ENCODE data around the gene DHX15. TPM values are rescaled to one million over a fixed set of nuclear protein-coding genes. Genes with fewer than 3 reads are reported as not detected.

Gene DHX15
- total RNA-seq, 6 experiments from 2014 or later: 98.9 to 117 (median 110) TPM

DNA sequence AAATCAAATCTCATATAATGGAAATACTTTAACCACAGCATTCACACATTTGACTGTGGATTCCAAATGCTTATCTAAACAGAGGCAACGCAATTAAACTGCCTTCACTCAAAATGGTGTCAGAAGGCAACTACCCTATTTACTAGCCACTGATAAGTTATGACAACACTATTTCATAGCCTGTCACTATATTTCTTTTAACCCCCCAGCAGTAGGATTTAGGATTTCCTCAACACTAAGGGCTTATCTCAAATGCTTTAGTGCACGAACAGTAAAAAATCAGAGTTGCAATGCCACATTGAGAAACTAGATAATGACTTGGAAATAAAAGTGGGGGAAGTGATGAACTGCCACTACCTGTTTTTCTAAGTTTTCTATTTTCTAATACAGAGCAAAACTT lies 66.7 kb downstream of the DHX15 start:
- no peak for DNase-seq
- Mint-ChIP-seq H3K4me1 (ENCODE audit: low read depth) (peaks cover 33% of the 10 kb centered on the region), H3K4me3 (no peak overlapping the region), H3K27me3 (ENCODE audit: insufficient read depth) (peaks cover 2% of the 10 kb centered on the region; the same call in 1 of the 2 replicates), H3K36me3 (ENCODE audit: low read depth) (peaks cover 28% of the 10 kb centered on the region), H3K9me3 (no peaks in the 10 kb centered on the region), H3K27ac (no peak overlapping the region)
- no peak for TF ChIP-seq CTCF (IDR thresholded peaks at IDR 0.05)

GRCh38 chr4:24516926-24517325 lies 67.4 kb downstream of the DHX15 start:
- Mint-ChIP-seq H3K36me3 (ENCODE audit: low read depth) (peaks cover 23% of the 10 kb centered on the region), H3K4me1 (ENCODE audit: low read depth) (peaks cover 28% of the 10 kb centered on the region), H3K27ac (no peak overlapping the region; the same call in 1 of the 2 replicates), H3K27me3 (ENCODE audit: insufficient read depth) (no peaks in the 10 kb centered on the region), H3K9me3 (no peaks in the 10 kb centered on the region), H3K4me3 (no peak overlapping the region)
- DNase-seq: no peak
- TF ChIP-seq CTCF (IDR thresholded peaks at IDR 0.05): no peak

GRCh38 chr4:24515698-24516097 lies 68.7 kb downstream of the DHX15 start:
- no peak for TF ChIP-seq CTCF (IDR thresholded peaks at IDR 0.05)
- Mint-ChIP-seq H3K4me3 (no peak overlapping the region), H3K4me1 (ENCODE audit: low read depth) (peaks cover 24% of the 10 kb centered on the region), H3K9me3 (no peaks in the 10 kb centered on the region), H3K36me3 (ENCODE audit: low read depth) (peaks cover 23% of the 10 kb centered on the region), H3K27me3 (ENCODE audit: insufficient read depth) (peaks cover 2% of the 10 kb centered on the region; the same call in 1 of the 2 replicates), H3K27ac (no peak overlapping the region)
- DNase-seq: no peak

DNA sequence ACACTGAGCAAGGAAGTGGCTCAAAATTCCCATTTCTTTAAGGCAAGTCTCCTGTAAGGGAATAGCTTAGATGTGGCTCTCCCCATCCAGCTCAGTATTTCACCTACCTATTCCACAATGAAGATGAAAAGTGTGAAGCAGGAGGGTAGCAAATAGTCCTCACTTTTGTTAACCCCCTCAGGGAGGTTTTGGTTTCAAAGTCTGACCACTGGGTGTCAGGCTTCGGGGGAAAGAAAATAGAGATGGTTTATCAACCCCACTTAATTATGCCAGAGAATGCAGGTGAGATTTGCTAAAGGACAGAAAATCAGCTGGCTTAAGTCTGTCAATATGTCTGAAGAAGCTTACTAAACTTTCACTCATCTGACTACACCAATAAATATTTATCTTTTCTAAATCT lies 69.5 kb downstream of the DHX15 start:
- peak; percentile 64 for TF ChIP-seq CTCF (IDR thresholded peaks at IDR 0.05)
- no peak overlapping the region for H3K27ac Mint-ChIP-seq
- peaks cover 6% of the 10 kb centered on the region; the same call in 1 of the 2 replicates for H3K27me3 Mint-ChIP-seq (ENCODE audit: insufficient read depth)
- peaks cover 20% of the 10 kb centered on the region for H3K4me1 Mint-ChIP-seq (ENCODE audit: low read depth)
- no peak for DNase-seq
- H3K4me3 Mint-ChIP-seq: no peak overlapping the region
- peaks cover 23% of the 10 kb centered on the region for H3K36me3 Mint-ChIP-seq (ENCODE audit: low read depth)
- H3K9me3 Mint-ChIP-seq: no peaks in the 10 kb centered on the region

- H3K9me3 Mint-ChIP-seq: no peaks in the 10 kb centered on the region
- DNase-seq: no peak
- TF ChIP-seq CTCF (IDR thresholded peaks at IDR 0.05): no peak
- peaks cover 23% of the 10 kb centered on the region for H3K36me3 Mint-ChIP-seq (ENCODE audit: low read depth)
- peaks cover 12% of the 10 kb centered on the region; the same call in 1 of the 2 replicates for H3K4me1 Mint-ChIP-seq (ENCODE audit: low read depth)
- H3K27ac Mint-ChIP-seq: 0 out of 2 replicates have a peak overlapping the region, but pooled peaks have one; percentile 4
- no peak overlapping the region for H3K4me3 Mint-ChIP-seq
- peaks cover 6% of the 10 kb centered on the region; the same call in 1 of the 2 replicates for H3K27me3 Mint-ChIP-seq (ENCODE audit: insufficient read depth)
These were observed 70.6 kb downstream of the DHX15 start for GRCh38 chr4:24513718-24514117.

All from HFFc6 (cell line).